HepG2 (cell line): ENCODE measurements around the gene NEURL4. TPM values are rescaled to one million over a fixed set of nuclear protein-coding genes. Genes with fewer than 3 reads are reported as not detected.

Experiments used
- ATF1 ChIP-seq: IDR thresholded peaks from 2 replicates; pipeline ENCODE4 v1.6.1; 2016; ENCODE audit warnings: mild to moderate bottlenecking, control low read depth
- E2F2 ChIP-seq: sonication (generic); formaldehyde crosslinking; IDR thresholded peaks from 2 replicates; pipeline ENCODE4 v1.4.0; 2020; ENCODE audit warnings: missing genetic modification reagents, borderline replicate concordance
- ELF3 ChIP-seq: IDR thresholded peaks from 2 replicates; pipeline ENCODE4 v1.6.1; 2016; ENCODE audit warnings: missing genetic modification reagents, missing compliant biosample characterization
- MAFG ChIP-seq: sonication (generic); formaldehyde crosslinking; IDR thresholded peaks from 2 replicates; pipeline ENCODE4 v1.5.1; 2020; ENCODE audit warnings: mild to moderate bottlenecking, missing genetic modification reagents
- MTA1 ChIP-seq: sonication (generic); formaldehyde crosslinking; IDR thresholded peaks from 2 replicates; pipeline ENCODE4 v1.4.0; 2020; ENCODE audit warnings: missing genetic modification reagents, mild to moderate bottlenecking, borderline replicate concordance
- MYPOP ChIP-seq: sonication (generic); formaldehyde crosslinking; IDR thresholded peaks from 2 replicates; pipeline ENCODE4 v1.8.1; 2023; ENCODE audit warnings: mild to moderate bottlenecking, moderate library complexity, missing genetic modification reagents
- PLRG1 ChIP-seq: fragments of 450-650 bp; conservative IDR thresholded peaks from 2 replicates; pipeline ENCODE4 v1.6.1; 2016
- PLSCR1 ChIP-seq: sonication (generic); formaldehyde crosslinking; IDR thresholded peaks from 2 replicates; pipeline ENCODE4 v1.5.0; 2020; ENCODE audit warnings: missing genetic modification reagents, mild to moderate bottlenecking, borderline replicate concordance
- RXRA ChIP-seq: sonication (generic); formaldehyde crosslinking; IDR thresholded peaks from 2 replicates; pipeline ENCODE4 v1.5.1; 2020; ENCODE audit warnings: missing genetic modification reagents
- RXRB ChIP-seq: IDR thresholded peaks from 2 replicates; pipeline ENCODE4 v1.6.1; 2016; ENCODE audit warnings: borderline replicate concordance, missing genetic modification reagents, missing compliant biosample characterization
- SOX13 ChIP-seq, 3 experiments: fragments of 450-650 bp in 1 of 3; sonication (generic) in 1 of 3; formaldehyde crosslinking in 1 of 3; IDR thresholded peaks in 2 of 3; conservative IDR thresholded peaks in 1 of 3; 2 replicates each; pipeline versions ENCODE4 v1.5.0 to v1.6.1; 2016 to 2020; ENCODE audit warnings: antibody characterized with exemption in 1 of 3, mild to moderate bottlenecking in 1 of 3, missing compliant biosample characterization in 1 of 3, missing genetic modification reagents in 1 of 3, moderate library complexity in 1 of 3
- SP140L ChIP-seq: sonication (generic); formaldehyde crosslinking; IDR thresholded peaks from 2 replicates; pipeline ENCODE4 v1.4.0; 2020; ENCODE audit warnings: missing genetic modification reagents, borderline replicate concordance
- ZMAT3 ChIP-seq: sonication (generic); formaldehyde crosslinking; conservative IDR thresholded peaks from 2 replicates; pipeline ENCODE4 v1.7.0; 2021; ENCODE audit warnings: missing genetic modification reagents
- ZNF20 ChIP-seq: sonication (generic); formaldehyde crosslinking; IDR thresholded peaks from 2 replicates; pipeline ENCODE4 v1.4.0; 2020; ENCODE audit warnings: mild to moderate bottlenecking, moderate library complexity, missing genetic modification reagents
- ZNF292 ChIP-seq: sonication (generic); formaldehyde crosslinking; IDR thresholded peaks from 2 replicates; pipeline ENCODE4 v1.8.1; 2022; ENCODE audit warnings: mild to moderate bottlenecking, low read depth, missing genetic modification reagents, borderline replicate concordance
- ZNF451 ChIP-seq: sonication (generic); formaldehyde crosslinking; IDR thresholded peaks from 2 replicates; pipeline ENCODE4 v1.5.0; 2020; ENCODE audit warnings: mild to moderate bottlenecking, missing genetic modification reagents
- ZNF496 ChIP-seq: sonication (generic); formaldehyde crosslinking; IDR thresholded peaks from 2 replicates; pipeline ENCODE4 v1.8.1; 2023; ENCODE audit warnings: mild to moderate bottlenecking, moderate library complexity, missing genetic modification reagents; ENCODE audit not compliant: insufficient replicate concordance
- ZNF598 ChIP-seq: sonication (generic); formaldehyde crosslinking; IDR thresholded peaks from 2 replicates; pipeline ENCODE4 v1.5.1; 2020; ENCODE audit warnings: mild to moderate bottlenecking, missing genetic modification reagents, borderline replicate concordance
- polyA plus RNA-seq, 8 experiments: library from polyadenylated mRNA; depleted of rRNA in 3 of 8; stranded (reverse) in 7 of 8; unstranded in 1 of 8; fragments of >200 nt; fragmentation: Illumina TruSeq in 4 of 8; extraction: Trizol in 4 of 8; gene quantifications; 2 replicates each; pipeline versions ENCODE4 v1.2.1 to v1.2.3, GENCODE V29; 2011 to 2016; ENCODE audit warnings: low read depth in 4 of 8, missing spikeins in 1 of 8, mixed read lengths in 1 of 8; ENCODE audit not compliant: insufficient read depth in 1 of 8
- total RNA-seq, 5 experiments: library from RNA; depleted of rRNA; stranded (reverse); fragments of >200 nt; fragmentation: Illumina TruSeq; extraction: Trizol; gene quantifications; 2 replicates each; pipeline ENCODE4 v1.2.3, GENCODE V29; 2016; ENCODE audit warnings: low read depth in 1 of 5
- TF ChIP-seq, protein P1 (sequence below), 2 experiments: sonication (generic) in 1 of 2; formaldehyde crosslinking in 1 of 2; IDR thresholded peaks; 2 replicates each; pipeline versions ENCODE4 v1.6.1 to v1.9.0; 2014 to 2022; ENCODE audit warnings: antibody characterized with exemption in 1 of 2, borderline replicate concordance in 1 of 2, inconsistent platforms in 1 of 2, low read depth in 1 of 2, missing genetic modification reagents in 1 of 2

Gene NEURL4
- total and polyA plus RNA-seq, 2 of the 13 experiments (the other 11 are each of a cell fraction or from before 2014, with no cell fraction given): 14.8 to 15.7 TPM

DNA sequence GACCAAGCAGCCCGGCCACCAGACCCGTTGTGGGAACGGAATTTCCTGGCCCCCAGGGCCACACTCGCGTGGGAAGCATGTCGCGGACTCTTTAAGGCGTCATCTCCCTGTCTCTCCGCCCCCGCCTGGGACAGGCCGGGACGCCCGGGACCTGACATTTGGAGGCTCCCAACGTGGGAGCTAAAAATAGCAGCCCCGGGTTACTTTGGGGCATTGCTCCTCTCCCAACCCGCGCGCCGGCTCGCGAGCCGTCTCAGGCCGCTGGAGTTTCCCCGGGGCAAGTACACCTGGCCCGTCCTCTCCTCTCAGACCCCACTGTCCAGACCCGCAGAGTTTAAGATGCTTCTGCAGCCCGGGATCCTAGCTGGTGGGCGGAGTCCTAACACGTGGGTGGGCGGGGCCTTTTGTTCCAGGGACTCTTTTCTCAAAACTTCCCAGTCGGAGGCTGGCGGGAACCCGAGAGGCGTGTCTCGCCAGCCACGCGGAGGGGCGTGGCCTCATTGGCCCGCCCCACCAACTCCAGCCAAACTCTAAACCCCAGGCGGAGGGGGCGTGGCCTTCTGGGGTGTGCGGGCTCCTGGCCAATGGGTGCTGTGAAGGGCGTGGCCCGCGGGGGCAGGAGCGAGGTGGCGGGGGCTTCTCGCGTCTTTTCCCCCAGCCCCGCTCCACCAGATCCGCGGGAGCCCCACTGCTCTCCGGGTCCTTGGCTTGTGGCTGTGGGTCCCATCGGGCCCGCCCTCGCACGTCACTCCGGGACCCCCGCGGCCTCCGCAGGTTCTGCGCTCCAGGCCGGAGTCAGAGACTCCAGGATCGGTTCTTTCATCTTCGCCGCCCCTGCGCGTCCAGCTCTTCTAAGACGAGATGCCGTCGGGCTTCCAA lies 47.8 kb downstream of the NEURL4 start, which contains the start of gene SLC2A4 (continued):
- TF ChIP-seq, protein P1, sequence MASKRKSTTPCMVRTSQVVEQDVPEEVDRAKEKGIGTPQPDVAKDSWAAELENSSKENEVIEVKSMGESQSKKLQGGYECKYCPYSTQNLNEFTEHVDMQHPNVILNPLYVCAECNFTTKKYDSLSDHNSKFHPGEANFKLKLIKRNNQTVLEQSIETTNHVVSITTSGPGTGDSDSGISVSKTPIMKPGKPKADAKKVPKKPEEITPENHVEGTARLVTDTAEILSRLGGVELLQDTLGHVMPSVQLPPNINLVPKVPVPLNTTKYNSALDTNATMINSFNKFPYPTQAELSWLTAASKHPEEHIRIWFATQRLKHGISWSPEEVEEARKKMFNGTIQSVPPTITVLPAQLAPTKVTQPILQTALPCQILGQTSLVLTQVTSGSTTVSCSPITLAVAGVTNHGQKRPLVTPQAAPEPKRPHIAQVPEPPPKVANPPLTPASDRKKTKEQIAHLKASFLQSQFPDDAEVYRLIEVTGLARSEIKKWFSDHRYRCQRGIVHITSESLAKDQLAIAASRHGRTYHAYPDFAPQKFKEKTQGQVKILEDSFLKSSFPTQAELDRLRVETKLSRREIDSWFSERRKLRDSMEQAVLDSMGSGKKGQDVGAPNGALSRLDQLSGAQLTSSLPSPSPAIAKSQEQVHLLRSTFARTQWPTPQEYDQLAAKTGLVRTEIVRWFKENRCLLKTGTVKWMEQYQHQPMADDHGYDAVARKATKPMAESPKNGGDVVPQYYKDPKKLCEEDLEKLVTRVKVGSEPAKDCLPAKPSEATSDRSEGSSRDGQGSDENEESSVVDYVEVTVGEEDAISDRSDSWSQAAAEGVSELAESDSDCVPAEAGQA (IDR thresholded peaks at IDR 0.05; ENCODE audit: low read depth): no peak
- TF ChIP-seq, protein P1 (CRISPR knock-in tag; IDR thresholded peaks at IDR 0.05; ENCODE audit: borderline replicate concordance): no peak
- 0 out of 2 replicates have a peak, but pooled peaks have one; percentile 14 for TF ChIP-seq MTA1 (CRISPR knock-in tag)
- peak; percentile 4; the same call in 1 of the 2 replicates for TF ChIP-seq RXRA
- no peak for TF ChIP-seq ZNF598 (CRISPR knock-in tag)
- no peak for TF ChIP-seq ZNF20
- 0 out of 2 replicates have a peak, but pooled peaks have one; percentile 8 for TF ChIP-seq MYPOP (CRISPR knock-in tag)
- TF ChIP-seq SP140L (CRISPR knock-in tag): no peak
- TF ChIP-seq ZMAT3 (CRISPR knock-in tag): no peak
- no peak for TF ChIP-seq ATF1 (CRISPR knock-in tag)
- no peak for TF ChIP-seq ZNF292 (CRISPR knock-in tag)
- TF ChIP-seq ZNF496 (CRISPR knock-in tag): no peak
- TF ChIP-seq ZNF451 (CRISPR knock-in tag): no peak
- TF ChIP-seq RXRB (CRISPR knock-in tag): no peak
- no peak for TF ChIP-seq MAFG
- TF ChIP-seq SOX13 (IDR thresholded peaks at IDR 0.05): 0 out of 2 replicates have a peak, but pooled peaks have one; percentile 7
- no peak for TF ChIP-seq SOX13 (CRISPR knock-in tag; conservative IDR thresholded peaks at IDR 0.05 in 1 of 2, IDR thresholded peaks at IDR 0.05 in 1 of 2)
- TF ChIP-seq ELF3: no peak
- no peak for TF ChIP-seq PLRG1
- no peak for TF ChIP-seq PLSCR1 (CRISPR knock-in tag)
- no peak for TF ChIP-seq E2F2 (CRISPR knock-in tag)
